SU-DHL-6 (cell line): Measurements from ENCODE around the gene GPR78.

ENCODE experiments used
- EZH2phosphoT487 ChIP-seq: fragments of 200-600 bp; sonication (generic), shearing (Covaris generic); conservative IDR thresholded peaks from 2 replicates; pipeline ENCODE4 v1.6.1; 2018; ENCODE audit warnings: mild to moderate bottlenecking, antibody characterized with exemption, low read length, moderate library complexity, mixed read lengths
- TF ChIP-seq, protein P1 (sequence below): fragments of 200-600 bp; sonication (generic); IDR thresholded peaks from one replicate; pipeline ENCODE4 v1.5.1; 2017; ENCODE audit warnings: antibody characterized with exemption, mild to moderate bottlenecking, low read length, moderate library complexity; ENCODE audit not compliant: insufficient read depth, poor library complexity, severe bottlenecking

DNA sequence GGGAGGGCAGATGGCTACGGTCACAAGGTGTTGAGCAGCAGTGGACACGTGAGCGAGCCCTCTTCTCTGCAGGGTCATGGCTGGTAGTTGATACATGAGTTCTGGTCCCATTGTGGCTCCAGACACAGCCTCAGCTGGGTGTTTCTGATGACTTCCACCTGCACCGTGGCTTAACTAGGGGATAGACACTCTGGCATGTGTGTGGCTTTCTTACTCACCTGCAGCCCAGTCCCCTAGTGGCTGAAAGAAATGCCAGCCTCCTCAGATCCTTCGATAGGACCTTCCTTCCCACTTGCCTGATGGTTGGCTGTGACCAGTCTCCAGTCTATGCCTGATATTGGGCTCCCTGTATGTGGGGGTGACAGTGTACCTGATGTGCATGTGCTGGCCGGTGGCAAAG lies 5.0 kb downstream of the GPR78 start:
- TF ChIP-seq, protein P1, sequence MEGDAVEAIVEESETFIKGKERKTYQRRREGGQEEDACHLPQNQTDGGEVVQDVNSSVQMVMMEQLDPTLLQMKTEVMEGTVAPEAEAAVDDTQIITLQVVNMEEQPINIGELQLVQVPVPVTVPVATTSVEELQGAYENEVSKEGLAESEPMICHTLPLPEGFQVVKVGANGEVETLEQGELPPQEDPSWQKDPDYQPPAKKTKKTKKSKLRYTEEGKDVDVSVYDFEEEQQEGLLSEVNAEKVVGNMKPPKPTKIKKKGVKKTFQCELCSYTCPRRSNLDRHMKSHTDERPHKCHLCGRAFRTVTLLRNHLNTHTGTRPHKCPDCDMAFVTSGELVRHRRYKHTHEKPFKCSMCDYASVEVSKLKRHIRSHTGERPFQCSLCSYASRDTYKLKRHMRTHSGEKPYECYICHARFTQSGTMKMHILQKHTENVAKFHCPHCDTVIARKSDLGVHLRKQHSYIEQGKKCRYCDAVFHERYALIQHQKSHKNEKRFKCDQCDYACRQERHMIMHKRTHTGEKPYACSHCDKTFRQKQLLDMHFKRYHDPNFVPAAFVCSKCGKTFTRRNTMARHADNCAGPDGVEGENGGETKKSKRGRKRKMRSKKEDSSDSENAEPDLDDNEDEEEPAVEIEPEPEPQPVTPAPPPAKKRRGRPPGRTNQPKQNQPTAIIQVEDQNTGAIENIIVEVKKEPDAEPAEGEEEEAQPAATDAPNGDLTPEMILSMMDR: no peak
- no peak for TF ChIP-seq EZH2phosphoT487
